Retina (tissue), 1 donor: Measurements from ENCODE around the gene DAZAP1.

Source experiments
- DNase-seq: peaks from one replicate; pipeline ENCODE4 v3.0.0-alpha.2; 2016

DAZAP1 gene

GRCh38 chr19:1445932-1446712 is 38.7 kb downstream of the DAZAP1 start:
- DNase-seq, result peak; percentile 90

DNA sequence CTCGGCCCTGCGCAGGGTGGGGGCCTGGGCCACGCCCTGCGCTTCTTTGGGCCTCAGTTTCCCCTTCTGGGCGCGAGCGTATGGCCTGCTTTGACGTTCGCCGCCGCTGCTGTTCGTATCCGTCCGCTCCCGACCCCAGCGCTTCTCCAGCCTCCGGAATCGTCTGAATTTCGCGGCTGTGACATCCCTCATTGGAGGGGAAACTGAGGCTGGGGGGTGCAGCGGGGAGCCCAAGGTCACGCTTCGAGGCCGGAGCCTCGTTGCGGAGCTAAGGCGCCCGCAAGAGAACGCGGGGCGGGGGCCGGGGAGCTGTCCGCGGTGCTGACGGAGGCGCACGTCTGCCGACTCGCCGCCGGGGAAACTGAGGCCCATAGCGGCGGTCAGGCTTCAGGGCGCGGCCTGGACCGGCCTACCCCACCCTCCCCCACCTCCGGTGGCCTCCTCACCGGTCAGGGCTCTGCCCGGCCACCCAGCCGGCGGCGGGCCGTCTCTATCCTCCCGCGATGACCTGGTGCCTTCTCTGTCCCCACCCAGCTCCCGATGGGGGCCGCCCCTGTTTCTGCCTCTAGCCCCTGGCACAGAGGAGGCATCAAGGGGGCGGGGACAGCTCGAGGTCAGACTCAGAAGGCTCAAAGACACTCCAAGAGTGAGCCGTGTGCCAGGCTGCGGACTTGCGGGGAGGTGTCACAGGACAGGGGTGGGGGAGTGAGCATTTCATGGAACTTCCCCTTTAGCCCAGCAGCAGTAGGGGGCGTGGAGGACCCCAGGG is 39.5 kb downstream of the DAZAP1 start:
- no peak for DNase-seq

DNA sequence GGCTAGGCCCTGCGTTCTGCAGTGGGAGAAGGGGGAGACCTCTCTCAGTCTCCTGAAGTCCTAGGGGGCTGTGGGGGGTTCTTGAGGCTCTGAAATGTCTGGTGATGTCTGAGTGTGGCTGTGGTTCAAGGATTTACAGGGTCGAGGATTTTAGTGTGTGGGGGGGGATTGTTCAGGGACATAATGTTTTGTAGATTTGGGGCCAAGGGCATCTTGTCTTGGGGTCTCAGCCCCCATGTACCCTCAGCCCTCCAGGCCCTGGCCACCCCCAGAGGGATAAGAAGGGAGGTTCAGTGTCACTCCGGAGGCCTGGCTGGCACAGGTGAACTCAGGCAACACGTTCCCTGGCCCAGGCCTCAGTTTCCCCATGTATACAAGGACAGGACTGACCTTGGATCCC is 40.1 kb downstream of the DAZAP1 start:
- DNase-seq, result no peak

DNA sequence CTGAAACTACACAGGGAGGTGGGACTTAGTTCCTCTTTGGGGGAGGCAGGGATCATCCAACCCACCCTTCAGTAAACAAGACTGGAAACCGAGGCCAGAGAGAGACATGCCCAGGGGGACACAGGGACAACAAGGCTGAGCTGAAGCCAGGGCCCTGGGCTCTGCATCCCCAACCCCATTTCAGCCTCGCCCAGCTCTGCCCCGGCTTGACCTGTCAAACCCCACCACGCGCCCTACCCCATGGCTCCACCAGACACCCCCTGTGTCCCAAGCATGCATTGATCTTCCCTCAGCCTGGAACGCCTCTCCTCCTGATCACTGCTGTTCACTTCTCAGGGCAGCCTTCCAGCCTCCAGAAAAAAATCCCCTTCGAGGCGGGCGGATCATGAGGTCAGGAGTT is 40.6 kb downstream of the DAZAP1 start:
- no peak for DNase-seq

DNA sequence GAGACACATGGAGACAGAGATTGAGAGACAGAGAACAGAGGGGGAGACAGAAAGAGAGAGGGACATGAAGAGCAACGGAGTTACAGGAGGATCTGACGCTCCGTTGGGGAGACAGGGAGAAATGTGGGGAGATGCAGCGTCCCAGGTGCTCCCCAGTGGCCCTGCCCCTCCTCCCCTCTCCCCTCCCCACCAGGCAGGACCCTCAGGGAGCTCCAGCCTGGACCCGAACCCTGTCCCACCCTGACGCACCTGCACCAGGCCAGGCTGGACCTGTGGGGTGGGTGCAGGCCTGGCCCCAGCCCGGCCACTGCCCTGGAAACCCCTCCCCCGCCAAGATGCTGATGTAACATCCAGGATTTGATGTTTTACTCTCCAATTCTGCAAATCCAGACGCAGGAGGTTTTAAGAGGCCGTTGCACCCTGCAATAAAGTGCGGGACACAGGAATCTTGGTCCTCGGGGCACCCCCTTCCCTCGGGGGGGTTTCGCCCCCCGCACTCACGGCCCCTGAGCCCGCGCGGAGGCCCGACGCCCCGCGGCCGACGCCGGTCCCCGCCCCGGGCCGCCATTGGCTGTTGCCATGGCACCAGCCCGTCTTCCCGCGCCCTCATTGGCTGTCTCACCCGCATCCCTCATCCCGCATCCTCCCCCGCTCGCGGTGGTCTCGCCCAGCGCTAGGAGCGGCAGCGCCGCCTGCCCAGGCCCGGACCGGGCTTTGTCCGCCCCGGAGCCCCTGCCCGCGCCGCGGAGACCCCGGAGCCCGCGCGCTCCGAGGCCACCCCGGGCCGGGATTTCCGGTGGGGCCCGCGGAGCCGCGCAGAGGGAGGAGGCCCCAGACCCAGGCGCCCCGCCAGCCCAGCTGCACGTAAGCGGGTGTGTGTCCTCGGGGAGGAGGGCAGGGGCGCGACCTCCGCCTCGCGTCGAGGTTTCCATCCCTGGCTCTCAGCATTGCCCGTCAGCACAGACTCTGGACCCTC is 42.4 kb downstream of the DAZAP1 start, which contains the start of gene APC2:
Gene APC2, plus strand, starts transcription at position 655 of the 976 bp plus-strand sequence. CDS start 2,881 bp downstream, outside the sequence.
- peak; percentile 94 for DNase-seq

GRCh38 chr19:1450735-1451731 is 43.6 kb downstream of the DAZAP1 start:
- DNase-seq, result peak; percentile 67

DNA sequence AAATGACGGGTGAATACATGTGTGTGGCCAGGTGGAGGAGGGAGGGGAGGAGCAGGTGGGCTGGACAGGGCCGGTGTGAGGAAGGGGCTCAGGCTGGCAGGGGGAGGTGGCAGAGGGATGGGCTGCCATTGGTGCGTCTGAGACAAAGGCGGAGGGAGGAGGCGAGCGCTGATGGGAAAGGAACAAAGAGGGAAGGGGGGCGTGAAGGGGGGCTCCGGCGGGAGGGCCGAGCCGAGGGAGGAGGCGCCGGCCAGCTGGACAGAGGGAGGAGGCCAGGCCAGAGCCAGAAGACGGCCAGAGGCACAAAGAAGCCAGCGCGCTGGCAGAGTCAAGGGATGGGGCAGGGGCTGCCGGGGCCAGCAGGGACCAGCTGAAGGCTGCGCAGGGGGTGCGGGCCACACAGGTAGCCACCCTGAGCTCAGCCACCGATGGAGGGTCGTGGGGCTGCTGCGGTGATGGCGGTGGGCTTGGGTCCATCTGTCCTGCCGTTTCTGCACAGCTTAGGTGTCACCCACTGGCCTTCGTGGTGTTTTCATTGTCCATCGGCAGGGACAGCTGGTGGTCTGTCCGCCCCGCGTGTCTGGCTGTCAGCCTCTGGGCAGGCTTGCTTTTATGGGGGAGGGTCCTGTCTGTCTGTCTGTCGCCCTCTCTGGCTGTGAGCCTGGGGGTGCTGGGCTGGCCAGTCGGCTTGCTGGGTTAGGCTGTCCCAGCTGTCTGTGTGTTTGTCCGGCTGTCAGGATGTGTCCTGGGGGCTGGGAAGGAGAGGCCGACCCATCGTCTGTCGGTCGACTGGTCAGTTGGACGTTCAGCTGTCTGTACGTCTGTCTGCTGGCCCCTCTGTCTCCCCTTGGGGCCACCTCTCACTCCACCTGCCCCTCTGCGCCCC is 44.8 kb downstream of the DAZAP1 start:
- peak; percentile 88 for DNase-seq

DNA sequence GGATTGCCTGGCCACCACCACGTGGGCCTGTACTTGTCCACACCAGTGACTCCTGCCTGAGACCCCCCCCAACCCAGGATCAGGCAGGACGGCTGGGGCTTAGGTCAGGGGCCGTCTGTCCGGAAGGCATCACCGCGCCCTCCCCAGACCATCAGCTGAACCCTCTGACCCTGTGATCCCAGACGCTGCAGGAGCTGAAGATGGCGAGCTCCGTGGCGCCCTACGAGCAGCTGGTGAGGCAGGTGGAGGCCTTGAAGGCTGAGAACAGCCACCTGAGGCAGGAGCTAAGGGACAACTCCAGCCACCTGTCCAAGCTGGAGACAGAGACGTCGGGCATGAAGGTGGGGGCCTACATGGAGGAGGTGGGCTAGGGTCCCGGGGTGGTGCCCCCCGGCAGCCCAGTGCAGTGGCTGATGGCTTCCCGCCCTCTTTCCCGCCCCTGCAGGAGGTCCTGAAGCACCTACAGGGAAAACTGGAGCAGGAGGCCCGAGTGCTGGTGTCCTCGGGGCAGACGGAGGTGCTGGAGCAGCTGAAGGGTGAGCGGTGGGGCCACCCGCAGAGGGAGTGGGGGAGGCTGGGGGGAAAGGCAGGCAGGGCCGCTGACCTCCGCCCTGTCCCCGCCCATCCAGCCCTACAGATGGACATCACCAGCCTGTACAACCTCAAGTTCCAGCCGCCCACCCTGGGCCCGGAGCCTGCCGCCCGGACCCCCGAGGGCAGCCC is 45.6 kb downstream of the DAZAP1 start:
- DNase-seq, result peak; percentile 54

DNA sequence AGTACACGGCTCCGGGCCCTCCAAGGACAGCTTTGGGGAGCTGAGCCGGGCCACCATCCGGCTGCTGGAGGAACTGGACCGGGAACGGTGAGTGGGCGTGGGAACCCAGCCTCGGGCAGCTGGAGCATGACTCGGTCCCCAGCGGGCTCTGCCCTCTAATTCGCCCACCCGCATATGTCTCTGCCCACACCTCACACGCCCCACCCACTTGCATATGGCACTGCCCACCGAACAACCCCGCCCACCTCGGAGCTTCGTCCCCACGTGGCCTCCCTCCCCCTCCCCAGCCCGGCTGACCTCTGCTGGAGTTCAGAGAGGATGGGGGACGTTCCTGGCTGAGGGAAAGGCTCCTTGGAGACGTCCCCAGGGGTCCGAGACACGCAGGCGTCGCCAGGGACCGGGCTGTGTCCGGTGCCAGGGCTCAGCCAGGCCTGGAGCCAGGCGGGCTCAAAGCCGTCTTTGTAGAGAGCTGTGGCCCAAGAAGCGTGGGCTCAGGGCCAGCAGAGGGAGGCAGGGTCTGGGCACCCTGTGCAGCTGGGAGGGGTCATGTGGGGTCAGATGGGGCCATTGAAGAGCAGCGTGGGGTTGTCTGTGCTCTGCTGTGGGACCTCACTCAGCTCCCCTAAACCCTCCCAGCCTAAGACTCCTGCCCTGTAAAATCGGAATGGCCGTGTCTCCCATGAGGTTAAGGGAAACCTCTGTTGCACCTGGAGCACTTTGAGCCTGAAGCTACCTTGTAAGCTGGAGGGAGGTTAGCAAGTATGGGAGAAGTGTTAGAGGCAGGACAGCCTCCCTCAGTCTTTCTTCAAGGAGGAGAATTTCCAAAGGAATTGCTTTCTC is 46.4 kb downstream of the DAZAP1 start:
- peak; percentile 84 for DNase-seq

DNA sequence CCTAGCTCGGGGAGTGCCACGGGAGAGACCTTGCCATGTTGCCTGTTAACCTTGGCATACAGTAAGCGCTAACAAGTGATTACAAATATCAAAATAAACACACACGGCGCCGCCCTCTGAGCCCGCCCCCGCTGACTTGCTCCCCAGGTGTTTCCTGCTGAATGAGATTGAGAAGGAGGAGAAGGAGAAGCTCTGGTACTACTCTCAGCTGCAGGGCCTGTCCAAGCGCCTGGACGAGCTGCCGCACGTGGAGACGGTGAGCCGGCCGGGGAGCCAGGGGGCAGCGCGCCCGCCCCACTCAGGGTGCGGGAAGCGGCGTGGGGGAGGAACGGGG is 47.6 kb downstream of the DAZAP1 start:
- no peak for DNase-seq

DNA sequence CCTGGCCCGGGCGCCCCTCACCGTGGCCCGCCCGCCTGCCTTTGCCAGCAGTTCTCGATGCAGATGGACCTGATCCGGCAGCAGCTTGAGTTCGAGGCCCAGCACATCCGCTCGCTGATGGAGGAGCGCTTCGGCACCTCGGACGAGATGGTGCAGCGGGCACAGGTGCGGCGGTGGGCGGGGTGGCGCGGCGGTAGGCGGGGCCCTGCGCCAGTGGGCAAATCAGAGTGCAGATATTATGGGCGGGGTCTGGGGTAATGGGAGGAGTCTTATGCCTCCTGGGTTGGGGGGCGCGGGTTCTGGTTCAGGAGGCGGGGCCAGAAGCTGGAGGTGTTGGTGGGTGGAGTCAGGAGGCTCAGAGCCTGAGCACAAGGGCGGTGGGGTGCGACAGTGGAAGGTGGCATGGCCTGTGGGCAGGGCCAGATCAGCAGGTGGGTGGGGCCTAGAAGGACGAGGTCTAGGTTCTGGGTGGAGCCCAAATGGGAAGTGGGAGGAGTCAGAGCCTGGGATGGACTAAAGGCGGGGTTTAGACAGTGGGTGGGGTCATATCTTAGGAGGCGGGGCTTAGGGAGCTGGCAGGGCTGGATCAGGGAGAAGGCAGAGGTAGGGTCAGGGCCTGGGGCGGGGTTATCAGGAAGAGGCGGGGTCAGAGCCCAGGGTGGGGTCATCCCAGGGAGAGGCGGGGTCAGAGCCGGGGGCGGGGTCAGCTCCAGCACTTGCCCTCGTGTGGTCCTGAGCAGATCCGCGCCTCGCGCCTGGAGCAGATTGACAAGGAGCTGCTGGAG is 48.1 kb downstream of the DAZAP1 start:
- DNase-seq, result peak; percentile 52

DNA sequence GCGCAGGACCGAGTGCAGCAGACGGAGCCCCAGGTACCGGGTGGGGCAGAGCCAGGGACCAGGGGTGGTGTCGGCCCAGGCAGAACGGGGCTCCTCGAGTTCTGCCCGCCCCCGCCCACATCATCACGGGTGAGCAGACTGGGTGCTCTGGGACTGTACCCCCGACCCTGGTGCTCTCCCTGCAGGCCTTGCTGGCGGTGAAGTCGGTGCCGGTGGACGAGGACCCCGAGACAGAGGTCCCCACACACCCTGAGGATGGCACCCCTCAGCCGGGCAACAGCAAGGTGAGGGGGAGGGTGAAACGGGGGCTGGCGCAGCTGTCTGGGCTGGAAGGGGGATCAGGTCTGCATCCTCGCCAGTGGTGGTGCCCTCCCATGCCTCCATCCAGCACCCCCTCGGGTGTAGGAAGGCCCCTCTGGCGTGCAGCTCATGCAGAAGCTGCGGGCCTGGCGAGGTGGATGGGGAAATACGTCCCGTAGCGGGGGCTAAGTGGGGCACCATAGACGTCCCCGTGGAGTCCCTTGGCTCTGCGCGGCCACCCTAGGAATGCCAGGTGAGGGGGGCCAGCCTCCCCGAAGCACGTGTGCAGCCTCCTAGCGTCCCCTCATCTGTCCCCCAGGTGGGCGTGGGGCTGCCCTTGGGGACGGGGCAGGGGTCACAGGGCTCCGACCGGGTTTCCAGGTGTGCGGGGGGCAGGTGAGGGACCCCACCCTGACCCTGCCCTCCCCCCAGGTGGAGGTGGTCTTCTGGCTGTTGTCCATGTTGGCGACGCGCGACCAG is 48.9 kb downstream of the DAZAP1 start:
- no peak for DNase-seq

DNA sequence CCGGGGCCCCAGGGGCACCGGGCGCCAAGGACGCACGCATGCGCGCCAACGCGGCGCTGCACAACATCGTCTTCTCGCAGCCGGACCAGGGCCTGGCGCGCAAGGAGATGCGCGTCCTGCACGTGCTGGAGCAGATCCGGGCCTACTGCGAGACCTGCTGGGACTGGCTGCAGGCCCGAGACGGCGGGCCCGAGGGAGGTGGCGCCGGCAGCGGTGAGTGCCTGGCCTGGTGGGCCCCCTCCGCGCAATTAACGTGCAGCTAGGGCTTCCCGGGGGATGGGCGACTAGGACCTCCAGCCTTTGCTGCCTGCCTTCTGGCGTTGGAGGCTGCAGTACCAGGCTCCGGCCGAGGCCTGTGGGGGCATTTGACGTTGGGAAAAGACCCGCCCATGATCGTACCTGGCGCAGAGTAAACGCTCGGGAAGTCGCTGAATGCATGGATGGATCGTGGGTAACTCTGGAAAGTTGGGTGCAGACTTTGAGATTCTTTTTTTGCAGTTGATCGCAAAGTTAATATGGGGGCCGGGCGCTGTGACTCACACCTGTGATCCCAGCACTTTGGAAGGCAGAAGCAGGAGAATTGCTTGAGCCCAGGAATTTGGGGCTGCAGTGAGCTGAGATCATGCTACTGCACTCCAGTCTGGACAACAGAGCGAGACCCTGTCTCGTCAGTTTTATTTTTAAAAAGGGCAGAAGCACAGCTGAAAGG is 49.8 kb downstream of the DAZAP1 start:
- DNase-seq, result no peak

DNA sequence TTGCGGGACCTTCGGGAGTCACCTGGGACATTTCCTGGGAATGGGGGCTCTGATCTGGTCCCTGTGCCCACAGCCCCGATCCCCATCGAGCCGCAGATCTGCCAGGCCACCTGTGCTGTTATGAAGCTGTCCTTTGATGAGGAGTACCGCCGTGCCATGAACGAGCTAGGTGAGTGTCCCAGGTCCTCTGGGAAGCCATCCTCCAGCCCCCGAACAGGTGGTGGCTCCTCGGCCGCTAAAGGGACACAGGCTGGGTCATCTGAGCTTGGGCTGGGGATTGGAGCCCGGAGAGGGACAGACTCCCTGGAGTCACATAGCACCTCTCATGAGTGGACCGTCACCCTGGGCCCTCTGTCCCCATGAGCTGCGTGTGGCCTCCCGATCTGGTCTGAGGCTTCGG is 50.5 kb downstream of the DAZAP1 start:
- DNase-seq, result no peak

DNA sequence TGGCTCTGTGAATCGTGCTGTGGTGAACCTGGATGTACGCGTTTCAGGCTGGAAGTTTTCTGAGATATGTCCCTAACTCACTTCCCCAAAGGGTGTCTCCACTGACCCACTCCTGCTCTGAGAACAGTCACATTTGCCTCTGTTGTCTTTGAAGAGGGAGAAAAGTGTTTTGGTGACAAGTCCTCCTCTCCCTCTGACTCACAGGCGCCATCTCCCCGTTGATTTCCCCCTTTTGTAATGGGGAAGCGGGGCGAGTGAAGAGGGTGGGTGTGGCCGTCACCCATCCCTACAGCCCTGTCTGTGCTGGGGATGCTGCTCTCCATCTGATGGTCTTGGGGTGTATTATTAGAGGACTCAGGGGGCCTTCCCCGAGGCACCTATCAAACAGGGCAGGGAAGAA is 52.1 kb downstream of the DAZAP1 start:
- DNase-seq, result no peak
